Limb (tissue), 2 donors: ENCODE data around the gene ITIH6.
"Not testable (repeated sequence)": the region's sequence is repeated elsewhere in the genome, so short reads cannot be mapped to it uniquely, and the experiment has no call there.

Experiments
- DNase-seq, 2 donors: peaks; one replicate each; pipeline ENCODE4 v3.0.0-alpha.2; 2016; ENCODE audit errors: extremely low spot score in 2 of 2

ITIH6 gene

GRCh38 chrX:54798137-54798536, at the start of gene ITIH6:
ITIH6 (minus strand) TSS chrX:54798255; CDS start chrX:54798210, 45 bp downstream.
- no peak for DNase-seq

DNA sequence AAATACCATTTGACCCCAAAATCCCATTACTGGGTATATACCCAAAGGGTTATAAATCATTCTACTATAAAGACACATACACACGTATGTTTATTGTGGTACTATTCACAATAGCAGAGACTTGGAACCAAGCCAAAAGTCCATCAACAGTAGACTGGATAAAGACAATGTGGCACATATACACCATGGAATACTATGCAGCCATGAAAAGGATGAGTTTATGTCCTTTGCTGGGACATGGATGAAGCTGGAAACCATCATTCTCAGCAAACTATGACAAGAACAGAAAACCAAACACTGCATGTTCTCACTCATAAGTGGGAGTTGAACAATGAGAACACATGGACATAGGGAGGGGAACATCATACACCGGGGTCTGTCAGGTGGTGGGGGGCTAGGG, 49.6 kb upstream of the ITIH6 start:
- not testable (repeated sequence) for DNase-seq

GRCh38 chrX:54843050-54843449, 45.0 kb upstream of the ITIH6 start:
- no peak for DNase-seq

- no peak for DNase-seq
Observed at GRCh38 chrX:54842607-54843006, 44.6 kb upstream of the ITIH6 start.

DNA sequence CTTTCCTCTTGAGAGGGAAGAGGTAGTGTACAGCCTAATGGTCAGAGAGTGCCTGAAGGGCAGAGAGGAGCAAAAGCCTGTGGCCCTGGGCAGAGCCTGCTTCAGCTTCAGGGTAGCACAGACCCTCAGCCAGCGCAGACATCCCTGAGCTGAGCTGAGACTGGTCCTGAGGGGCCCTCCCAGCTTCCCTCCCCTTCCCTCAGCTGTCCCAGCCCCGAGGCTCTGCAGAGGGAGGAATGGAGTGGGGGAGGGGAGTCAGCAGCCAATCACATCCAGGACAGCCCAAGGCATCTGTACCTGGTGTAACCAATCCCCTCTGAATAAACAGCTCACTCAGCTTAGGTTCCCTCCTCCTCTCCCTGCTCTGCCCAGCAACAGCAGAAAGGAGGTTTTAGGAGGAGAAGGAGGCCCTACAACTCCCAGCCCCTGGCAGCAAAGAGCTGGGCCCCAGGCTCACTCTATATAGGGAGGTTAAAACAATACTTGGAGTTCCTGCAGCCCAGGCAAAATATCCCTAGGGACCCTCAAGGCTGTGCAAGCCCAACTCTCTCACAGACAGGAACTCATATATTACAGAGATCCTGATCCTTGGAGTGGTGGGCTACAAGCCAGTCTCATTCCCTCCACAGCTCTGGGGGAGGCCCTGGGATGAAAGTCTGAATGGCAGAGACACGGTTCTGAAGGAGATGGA, 43.3 kb upstream of the ITIH6 start:
- DNase-seq, result peak; percentile 30 to 49

DNA sequence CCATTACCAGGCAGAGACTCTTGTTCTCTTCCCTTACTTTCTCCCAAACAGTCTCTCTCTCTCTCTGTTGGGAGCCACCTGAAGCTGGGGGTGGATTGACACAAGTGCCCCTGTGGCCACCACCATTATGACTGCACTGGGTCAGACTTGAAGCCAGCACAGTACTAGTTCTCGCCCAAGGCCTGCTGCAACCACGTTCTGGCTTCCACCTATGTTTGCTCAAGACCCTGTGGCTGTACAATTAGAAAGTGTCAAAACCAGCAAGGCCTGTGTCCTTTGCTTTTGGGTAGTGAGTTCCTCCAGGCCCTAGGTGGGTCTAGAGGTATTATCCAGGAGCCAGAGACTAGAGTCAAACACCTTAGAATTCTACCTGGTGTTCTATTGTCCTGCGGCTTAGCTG, 40.5 kb upstream of the ITIH6 start:
- DNase-seq, result no peak

DNA sequence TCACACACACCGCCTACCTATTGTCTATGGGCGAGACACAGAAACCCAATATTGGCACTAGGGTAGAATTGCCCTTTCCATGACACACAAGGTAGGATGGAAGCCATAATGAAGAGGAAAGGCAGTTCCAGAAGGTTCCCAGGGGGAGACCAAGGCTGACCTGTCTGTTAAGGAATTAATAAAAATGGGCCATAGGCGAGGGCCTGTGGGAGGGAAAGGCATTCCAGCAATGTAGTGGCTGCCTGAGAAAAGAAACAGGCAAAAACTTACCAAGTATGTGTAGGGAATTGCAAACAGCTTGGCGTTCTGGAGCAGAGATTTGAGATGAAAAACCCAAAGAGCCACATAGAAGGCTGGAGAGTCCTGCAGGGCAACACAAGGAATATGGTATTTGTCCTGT, 28.5 kb upstream of the ITIH6 start:
- no peak for DNase-seq

- DNase-seq, result no peak
Observed at GRCh38 chrX:54825716-54826438, 27.8 kb upstream of the ITIH6 start.

GRCh38 chrX:54824722-54825121, 26.7 kb upstream of the ITIH6 start:
- no peak for DNase-seq

DNA sequence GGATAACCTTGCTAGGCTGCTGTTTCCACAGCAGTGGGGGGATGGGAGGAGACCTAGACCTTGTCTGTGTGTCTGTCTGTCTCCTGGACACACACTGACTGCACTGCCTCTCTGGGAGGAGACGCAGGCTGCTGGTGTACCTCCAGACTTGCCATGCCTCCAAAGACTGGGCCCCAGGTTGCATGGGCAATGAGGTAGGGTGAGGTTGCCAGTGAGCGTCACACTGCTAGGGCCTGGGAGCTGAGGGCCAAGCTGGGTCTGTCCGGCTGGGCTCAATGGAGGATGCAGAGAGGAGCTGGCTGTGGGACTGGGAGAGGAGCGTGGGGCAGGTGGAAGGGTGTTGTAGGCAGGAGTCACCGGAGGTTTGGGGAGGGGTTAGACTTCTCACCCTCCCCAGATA, 26.1 kb upstream of the ITIH6 start:
- no peak for DNase-seq

GRCh38 chrX:54821310-54821709, 23.3 kb upstream of the ITIH6 start:
- no peak for DNase-seq

DNA sequence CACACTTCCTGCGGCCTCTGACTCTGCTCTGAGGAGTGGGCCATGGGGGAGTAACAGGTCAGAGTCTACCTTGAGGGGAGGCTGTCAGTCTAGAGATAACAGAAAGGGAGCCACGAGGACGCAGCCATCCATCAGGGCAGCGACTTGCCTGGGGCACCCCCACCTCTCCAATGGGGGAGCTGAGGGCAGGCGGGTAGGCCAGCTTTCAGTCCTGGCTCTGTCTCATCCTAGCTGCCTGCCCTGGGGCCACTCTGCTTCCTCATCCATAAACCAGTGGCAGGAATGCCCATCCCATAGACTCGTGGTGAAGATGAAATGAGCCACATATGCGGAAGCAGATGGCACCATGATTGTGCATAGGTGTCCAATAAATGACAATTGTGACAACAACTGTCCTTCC, 22.7 kb upstream of the ITIH6 start:
- DNase-seq, result no peak

DNA sequence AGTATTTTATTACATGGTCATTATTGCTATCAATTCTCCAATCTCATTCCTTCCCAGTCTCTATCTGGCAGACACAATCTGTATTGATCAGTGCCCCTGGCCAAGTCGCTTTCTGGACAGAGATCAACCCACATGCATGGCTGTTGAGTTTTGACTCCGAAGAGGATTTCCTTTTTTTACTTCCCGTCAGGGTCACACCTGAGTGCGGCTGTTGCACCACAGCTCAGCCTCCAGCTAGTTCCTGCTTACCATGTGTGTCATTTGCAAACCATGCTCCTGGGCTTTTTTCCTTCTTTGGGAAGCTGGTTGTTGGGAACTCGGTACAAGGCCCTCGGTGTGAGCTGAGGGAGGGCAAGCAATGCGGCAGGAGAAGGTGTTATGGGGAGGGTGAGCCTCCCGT, 21.1 kb upstream of the ITIH6 start:
- DNase-seq, result no peak

DNA sequence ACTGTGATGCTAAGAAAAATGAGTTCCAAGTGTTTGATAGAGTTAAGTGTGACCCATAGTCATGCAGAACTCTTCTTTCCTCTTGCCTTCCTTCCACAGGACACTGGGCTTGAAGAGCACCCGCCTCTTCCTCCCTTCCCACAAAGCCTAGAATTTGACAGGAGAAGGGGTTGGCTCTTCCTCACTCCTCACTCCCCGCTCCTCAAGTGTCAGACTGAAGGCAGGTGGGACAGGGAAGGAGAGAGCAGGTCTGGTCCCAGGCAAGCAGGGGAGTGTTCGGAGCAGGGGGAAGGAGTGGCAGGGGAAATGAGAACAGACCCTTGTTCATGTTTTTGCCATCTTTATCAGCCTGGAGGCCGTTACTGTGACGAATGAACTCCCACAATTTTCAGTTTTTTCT, 20.2 kb upstream of the ITIH6 start:
- DNase-seq, result no peak

DNA sequence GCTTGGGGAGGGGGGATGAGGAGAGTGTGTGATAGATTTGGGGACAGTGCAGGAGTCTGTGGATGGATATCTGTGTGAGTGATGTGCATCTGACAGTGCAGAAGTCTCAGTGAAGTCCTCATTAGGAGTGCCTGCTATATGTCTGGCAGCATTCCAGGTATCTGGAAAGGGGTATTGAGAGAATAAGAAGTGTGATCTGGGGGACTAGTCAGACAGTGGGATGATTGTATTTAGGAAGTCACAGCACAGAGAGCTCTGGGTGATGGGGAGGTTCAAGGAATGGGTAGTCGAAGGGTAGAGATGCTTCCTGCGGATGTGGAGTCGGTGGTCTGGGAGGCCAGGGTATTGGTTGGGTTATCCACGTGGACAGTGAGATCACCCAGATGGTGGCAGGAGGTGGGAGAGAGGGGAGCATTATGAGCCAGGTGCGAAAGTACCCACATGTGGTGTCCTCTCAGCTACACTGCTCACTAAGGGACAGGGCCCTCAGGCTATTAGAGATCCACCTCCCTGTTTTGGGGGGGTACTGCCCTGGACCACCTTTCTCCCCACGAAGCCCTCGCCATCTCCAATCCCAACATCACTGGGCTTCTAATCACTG, 19.3 kb upstream of the ITIH6 start:
- peak in 1 of 2 donors; percentile 15 for DNase-seq

GRCh38 chrX:54812306-54812705, 14.3 kb upstream of the ITIH6 start:
- no peak for DNase-seq

DNA sequence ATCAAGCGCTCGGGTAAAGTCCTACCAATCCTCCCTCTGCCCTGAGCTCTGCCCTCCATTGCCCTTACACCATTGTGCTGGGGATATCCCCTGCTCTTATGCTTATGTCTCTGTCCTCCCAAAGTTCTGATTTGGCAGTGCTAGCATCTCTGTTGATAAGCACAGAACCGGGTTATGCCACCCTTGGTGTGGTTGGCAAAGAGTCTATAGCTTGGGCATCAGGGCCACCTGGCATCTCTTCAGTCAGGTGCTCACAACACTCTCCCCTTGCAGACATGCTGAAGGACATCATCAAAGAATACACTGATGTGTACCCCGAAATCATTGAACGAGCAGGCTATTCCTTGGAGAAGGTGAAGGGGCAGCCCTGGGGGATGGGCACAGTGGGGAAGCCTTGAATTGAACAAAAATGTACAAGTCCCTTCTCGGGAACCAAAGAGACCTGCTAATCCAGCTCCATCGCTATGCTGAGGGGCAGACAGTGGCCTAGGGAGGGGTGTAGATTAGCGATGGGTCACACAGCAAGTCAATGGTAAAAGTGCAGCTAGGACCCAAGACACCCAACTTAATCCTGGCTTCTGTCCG, 13.3 kb upstream of the ITIH6 start:
- DNase-seq, result no peak

- no peak for DNase-seq
Observed at GRCh38 chrX:54810532-54810931, 12.5 kb upstream of the ITIH6 start.

- peak in 1 of 2 donors; percentile 95 for DNase-seq
Observed at GRCh38 chrX:54808605-54809483, 10.8 kb upstream of the ITIH6 start.

DNA sequence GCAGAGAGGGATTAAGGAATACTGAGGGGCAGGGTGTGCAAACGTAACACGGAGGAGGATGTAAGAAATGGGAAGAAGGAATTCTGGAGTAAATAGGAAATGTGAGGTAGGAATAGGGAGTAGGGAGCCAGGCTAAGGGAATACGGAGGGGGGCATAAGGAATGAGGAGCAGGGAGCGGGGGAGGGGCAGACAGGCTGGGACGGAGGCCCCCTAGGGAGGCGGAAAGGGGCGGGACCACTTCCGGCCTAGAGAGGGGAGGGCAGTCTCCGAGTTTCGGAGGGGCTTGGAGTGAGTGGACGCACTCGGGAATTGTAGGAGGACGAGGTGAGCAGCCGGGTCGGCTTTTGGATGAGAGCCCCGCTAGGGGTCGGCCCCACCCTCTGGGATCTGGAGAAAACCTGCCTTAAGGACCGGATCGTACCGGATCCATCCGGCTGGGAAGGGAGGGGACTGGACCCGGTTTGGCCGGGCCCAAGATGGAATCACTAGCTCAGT, 10.1 kb upstream of the ITIH6 start:
- peak; percentile 72 to 92 for DNase-seq

DNA sequence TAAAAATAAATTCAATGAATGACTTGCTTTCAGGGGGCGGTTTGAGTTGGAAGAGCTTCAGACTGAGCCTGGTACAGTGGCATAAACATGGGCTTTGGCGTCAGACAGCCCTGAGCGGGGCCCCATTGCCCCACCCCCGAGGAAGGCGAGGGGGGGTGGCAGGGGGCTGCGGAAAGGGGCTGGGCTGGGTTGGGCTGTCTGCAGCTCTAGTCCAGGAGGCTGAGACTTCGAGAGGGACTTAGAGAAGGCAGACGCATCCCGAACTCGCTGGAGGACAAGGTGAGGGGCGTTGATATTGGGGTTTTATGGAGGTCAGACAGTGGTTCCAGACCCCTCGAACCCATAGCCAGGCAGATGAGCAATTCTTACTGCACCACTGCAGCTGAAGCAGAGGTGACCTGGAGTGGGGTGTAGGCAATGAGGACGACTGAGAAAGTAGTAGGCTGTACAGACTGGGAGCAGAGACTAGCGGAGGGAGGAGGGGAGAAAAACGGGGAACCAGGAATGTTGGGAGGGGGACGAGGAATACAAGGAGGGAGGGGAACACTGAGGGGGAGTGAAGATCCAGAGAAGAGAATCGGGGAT, 9.6 kb upstream of the ITIH6 start, which contains the start of gene MAGED2:
TSS of gene MAGED2 (plus strand) at position 222 of the 585 bp plus-strand sequence. CDS start 1,587 bp downstream, outside the sequence.
- peak; percentile 53 to 81 for DNase-seq
